GM21619 (cell line): ENCODE measurements around the gene VPS8.

ENCODE experiments used
- ATAC-seq: cut with Tn5 transposase; IDR thresholded peaks from one replicate; pipeline ENCODE4 v1.9.1; 2021; ENCODE audit not compliant: unreplicated experiment

Gene VPS8

GRCh38 chr3:185079625-185080024 lies 267.7 kb downstream of the VPS8 start:
- ATAC-seq: no peak

GRCh38 chr3:185081521-185081920 lies 269.6 kb downstream of the VPS8 start:
- no peak for ATAC-seq

GRCh38 chr3:185082149-185082548 lies 270.2 kb downstream of the VPS8 start:
- ATAC-seq: no peak

GRCh38 chr3:185082829-185083228 lies 270.9 kb downstream of the VPS8 start:
- ATAC-seq: no peak

- no peak for ATAC-seq
These were observed 272.4 kb downstream of the VPS8 start for GRCh38 chr3:185084402-185084801.

GRCh38 chr3:185084901-185085300 lies 272.9 kb downstream of the VPS8 start:
- no peak for ATAC-seq

- no peak for ATAC-seq
These were observed 275.5 kb downstream of the VPS8 start for GRCh38 chr3:185087419-185087818.

- no peak for ATAC-seq
These were observed 277.4 kb downstream of the VPS8 start for GRCh38 chr3:185089343-185089742.

- no peak for ATAC-seq
These were observed 277.8 kb downstream of the VPS8 start for GRCh38 chr3:185089751-185090150.

- no peak for ATAC-seq
These were observed 278.8 kb downstream of the VPS8 start for GRCh38 chr3:185090811-185091210.

- no peak for ATAC-seq
These were observed 281.1 kb downstream of the VPS8 start for GRCh38 chr3:185093116-185093515.

- no peak for ATAC-seq
These were observed 282.7 kb downstream of the VPS8 start for GRCh38 chr3:185094697-185095096.
